Measurements from ENCODE around the gene MMP10.

- TF ChIP-seq CTCF (IDR thresholded peaks at IDR 0.05) (no peak), POLR2A (IDR thresholded peaks at IDR 0.05) (no peak)
These were observed 9.1 kb downstream of the MMP10 start for GRCh38 chr11:102771351-102771750.

All from esophagus squamous epithelium (tissue), 4 donors.